CD8-positive, alpha-beta memory T cell (primary cell): ENCODE measurements around the gene PBX3. TPM values are rescaled to one million over a fixed set of nuclear protein-coding genes. Genes with fewer than 3 reads are reported as not detected.

Experiments used
- CTCF ChIA-PET: fragments of 350-600 bp; sonication (Branson Sonifier 250); formaldehyde crosslinking; loops from one replicate; lab custom pipeline; 2021; ENCODE audit warnings: antibody characterized with exemption; lab: Charles Lee
- POLR2A ChIA-PET: fragments of 350-600 bp; sonication (Branson Sonifier 250); formaldehyde crosslinking; loops from one replicate; lab custom pipeline; 2021; ENCODE audit warnings: antibody characterized with exemption; lab: Charles Lee
- DNase-seq, 5 donors: peaks; one replicate each; pipeline versions ENCODE4 v3.0.0 to v3.0.0-alpha.2; 2020 to 2022; ENCODE audit warnings: mixed read lengths in 1 of 5
- H3K27ac ChIP-seq: one replicate; pipeline ENCODE4 v1.7.0; 2013; ENCODE audit warnings: low read depth, mild to moderate bottlenecking, low read length, moderate library complexity
- H3K27me3 ChIP-seq: 2 replicates; pipeline ENCODE4 v1.7.0; 2013; ENCODE audit warnings: low read length, mild to moderate bottlenecking; ENCODE audit not compliant: insufficient read depth, poor library complexity, severe bottlenecking
- H3K36me3 ChIP-seq: 2 replicates; pipeline ENCODE4 v1.7.0; 2013; ENCODE audit warnings: mild to moderate bottlenecking, low read length, moderate library complexity; ENCODE audit not compliant: insufficient read depth
- H3K4me1 ChIP-seq: 2 replicates; pipeline ENCODE4 v1.7.0; 2013; ENCODE audit warnings: mild to moderate bottlenecking, low read length, moderate library complexity; ENCODE audit not compliant: insufficient read depth
- H3K4me3 ChIP-seq: 2 replicates; pipeline ENCODE4 v1.7.0; 2013; ENCODE audit warnings: mild to moderate bottlenecking, low read length
- H3K9me3 ChIP-seq: 2 replicates; pipeline ENCODE4 v1.7.0; 2013; ENCODE audit warnings: mild to moderate bottlenecking, low read length
- H3K27ac Mint-ChIP-seq, 8 donors: one replicate each; pipeline ENCODE4 v1.8.0; 2020 to 2021; ENCODE audit warnings: mixed read lengths in 8 of 8, mild to moderate bottlenecking in 6 of 8, inconsistent platforms in 3 of 8, moderate library complexity in 3 of 8
- H3K27me3 Mint-ChIP-seq, 2 donors: one replicate each; pipeline ENCODE4 v1.8.0; 2020 to 2021; ENCODE audit warnings: mixed read lengths in 2 of 2, mild to moderate bottlenecking in 1 of 2, moderate library complexity in 1 of 2
- H3K36me3 Mint-ChIP-seq, 3 donors: one replicate each; pipeline ENCODE4 v1.8.0; 2020 to 2021; ENCODE audit warnings: mixed read lengths in 3 of 3, inconsistent platforms in 1 of 3, mild to moderate bottlenecking in 1 of 3
- H3K4me1 Mint-ChIP-seq, 3 donors: one replicate each; pipeline ENCODE4 v1.8.0; 2020 to 2021; ENCODE audit warnings: mixed read lengths in 3 of 3, inconsistent platforms in 1 of 3, mild to moderate bottlenecking in 1 of 3
- H3K4me3 Mint-ChIP-seq, 7 donors: one replicate each; pipeline ENCODE4 v1.8.0; 2020 to 2021; ENCODE audit warnings: mixed read lengths in 7 of 7, mild to moderate bottlenecking in 6 of 7, moderate library complexity in 4 of 7, inconsistent platforms in 2 of 7
- H3K9me3 Mint-ChIP-seq, 5 donors: one replicate each; pipeline ENCODE4 v1.8.0; 2020 to 2022; ENCODE audit warnings: mixed read lengths in 5 of 5, mild to moderate bottlenecking in 3 of 5, moderate library complexity in 2 of 5, inconsistent platforms in 1 of 5
- polyA plus RNA-seq: library from polyadenylated mRNA; unstranded; fragments of 300-500 nt; fragmentation: Illumina TruSeq; gene quantifications from one replicate; pipeline ENCODE4 v1.2.3, GENCODE V29; 2021
- total RNA-seq, 2 experiments: library from RNA; stranded (reverse); gene quantifications; one replicate each; pipeline ENCODE4 v1.2.3, GENCODE V29; 2021

Gene PBX3
- total and polyA plus RNA-seq, 3 experiments from 2014 or later, result 4.6 to 13.4 (median 12.8) TPM

DNA sequence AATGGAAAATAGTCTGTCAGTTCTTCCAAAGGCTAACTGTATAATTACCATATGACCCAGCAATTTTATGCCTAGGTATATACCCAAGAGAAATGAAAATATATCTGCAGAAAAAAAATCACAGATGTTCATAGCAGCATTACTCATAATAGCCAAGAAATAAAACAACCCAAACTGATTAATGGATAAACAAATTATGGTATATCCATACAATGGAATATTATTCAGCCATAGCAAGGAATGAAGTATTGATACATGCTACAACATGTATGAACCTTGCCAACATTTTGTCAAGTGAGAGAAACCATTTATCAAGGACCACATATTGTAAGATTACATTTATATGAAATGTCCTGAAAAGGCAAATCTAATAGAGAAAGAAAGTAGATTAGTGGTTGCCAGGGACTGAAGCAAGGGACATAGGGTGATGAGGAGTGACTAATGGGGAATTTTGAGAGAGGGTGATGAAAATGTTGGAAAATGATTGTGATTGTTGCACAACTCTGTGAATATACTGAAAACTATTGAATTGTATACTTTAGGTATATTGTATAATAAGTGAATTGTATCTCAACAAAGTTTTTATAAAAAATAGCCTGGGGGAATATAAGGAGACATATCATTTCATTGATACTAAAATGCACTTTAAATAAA lies 114.4 kb downstream of the PBX3 start:
- Mint-ChIP-seq H3K4me3 (no peak overlapping the region), H3K27ac (no peak overlapping the region), H3K4me1 (no peaks in the 10 kb centered on the region), H3K36me3 (peaks cover 0 to 7% (median 0%) of the 10 kb centered on the region in 3 donors), H3K27me3 (peaks cover 0 to 2% of the 10 kb centered on the region in 2 donors), H3K9me3 (peaks cover 0 to 1% (median 0%) of the 10 kb centered on the region in 5 donors)
- H3K4me1 ChIP-seq, result no peaks in the 10 kb centered on the region
- no peaks in the 10 kb centered on the region for H3K27me3 ChIP-seq
- H3K27ac ChIP-seq, result no peak overlapping the region
- POLR2A ChIA-PET, result no interaction called here
- H3K4me3 ChIP-seq, result no peak overlapping the region
- no peaks in the 10 kb centered on the region for H3K9me3 ChIP-seq
- DNase-seq, result no peak
- no peaks in the 10 kb centered on the region for H3K36me3 ChIP-seq
- CTCF ChIA-PET, result no interaction called here

DNA sequence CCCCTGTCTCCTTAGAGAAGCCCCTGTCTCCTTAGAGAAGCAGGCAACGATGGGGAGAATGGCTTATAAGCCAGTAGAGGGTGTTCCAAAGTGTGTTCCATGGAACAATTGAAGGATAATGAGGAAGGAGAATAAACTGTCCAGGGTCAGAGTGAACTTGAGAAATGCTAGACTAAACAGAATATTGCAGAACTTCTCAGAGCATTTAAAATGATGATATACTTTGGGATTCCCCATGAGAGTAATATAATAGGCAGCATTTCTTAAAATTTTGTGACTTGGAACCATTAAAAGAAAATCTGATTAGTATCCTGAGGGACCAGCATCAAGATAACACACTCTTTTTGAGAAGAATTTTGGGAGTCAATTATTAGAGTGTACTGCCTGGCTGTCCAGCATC lies 116.8 kb downstream of the PBX3 start:
- CTCF ChIA-PET, result no interaction called here
- DNase-seq, result no peak
- no peak overlapping the region for H3K4me3 ChIP-seq
- peaks cover 0 to 3% (median 0%) of the 10 kb centered on the region in 3 donors for H3K4me1 Mint-ChIP-seq
- no peaks in the 10 kb centered on the region for H3K4me1 ChIP-seq
- H3K4me3 Mint-ChIP-seq, result no peak overlapping the region
- H3K27ac ChIP-seq, result no peak overlapping the region
- H3K36me3 ChIP-seq, result no peaks in the 10 kb centered on the region
- no peaks in the 10 kb centered on the region for H3K9me3 ChIP-seq
- H3K27me3 Mint-ChIP-seq, result no peaks in the 10 kb centered on the region
- no peaks in the 10 kb centered on the region for H3K27me3 ChIP-seq
- no peak overlapping the region for H3K27ac Mint-ChIP-seq
- POLR2A ChIA-PET, result no interaction called here
- peaks cover 0 to 7% (median 0%) of the 10 kb centered on the region in 3 donors for H3K36me3 Mint-ChIP-seq
- peaks cover 0 to 1% (median 0%) of the 10 kb centered on the region in 5 donors for H3K9me3 Mint-ChIP-seq

DNA sequence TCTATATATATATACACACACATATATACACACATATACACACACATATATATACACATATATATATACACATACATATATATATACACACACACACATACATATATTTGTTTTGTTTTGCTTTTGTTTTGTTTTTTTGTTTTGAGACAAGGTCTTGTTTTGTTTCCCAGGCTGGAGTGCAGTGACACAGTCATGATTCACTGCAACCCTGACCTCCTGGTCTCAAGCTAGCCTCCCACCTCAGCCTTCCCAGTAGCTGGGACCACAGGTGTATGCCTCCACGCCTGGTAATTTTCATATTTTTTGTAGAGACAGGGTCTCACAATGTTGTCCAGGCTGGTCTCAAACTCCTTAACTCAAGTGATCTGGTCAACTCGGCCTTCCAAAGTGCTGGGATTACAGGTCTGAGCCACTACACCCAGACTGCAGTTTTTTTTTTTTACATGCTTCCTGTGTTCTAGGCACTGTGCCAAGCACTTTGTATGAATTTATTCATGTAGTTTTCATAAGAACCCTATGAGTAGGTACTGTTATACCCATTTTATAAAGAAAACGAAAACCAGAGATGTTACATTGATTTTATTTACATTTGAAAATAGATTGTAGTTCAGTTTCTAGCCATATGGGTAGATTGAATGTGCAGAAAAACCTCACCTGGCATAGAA lies 120.7 kb downstream of the PBX3 start:
- no peaks in the 10 kb centered on the region for H3K9me3 Mint-ChIP-seq
- no peaks in the 10 kb centered on the region for H3K27me3 Mint-ChIP-seq
- no peak overlapping the region for H3K4me3 Mint-ChIP-seq
- ChIA-PET CTCF (no interaction called here), POLR2A (no interaction called here)
- DNase-seq, result no peak
- Histone ChIP-seq H3K4me1 (no peaks in the 10 kb centered on the region), H3K36me3 (no peaks in the 10 kb centered on the region), H3K27ac (no peak overlapping the region), H3K27me3 (no peaks in the 10 kb centered on the region), H3K4me3 (no peak overlapping the region), H3K9me3 (no peaks in the 10 kb centered on the region)
- H3K36me3 Mint-ChIP-seq, result peaks cover 0 to 3% (median 0%) of the 10 kb centered on the region in 3 donors
- no peak overlapping the region for H3K27ac Mint-ChIP-seq
- peaks cover 0 to 3% (median 0%) of the 10 kb centered on the region in 3 donors for H3K4me1 Mint-ChIP-seq

DNA sequence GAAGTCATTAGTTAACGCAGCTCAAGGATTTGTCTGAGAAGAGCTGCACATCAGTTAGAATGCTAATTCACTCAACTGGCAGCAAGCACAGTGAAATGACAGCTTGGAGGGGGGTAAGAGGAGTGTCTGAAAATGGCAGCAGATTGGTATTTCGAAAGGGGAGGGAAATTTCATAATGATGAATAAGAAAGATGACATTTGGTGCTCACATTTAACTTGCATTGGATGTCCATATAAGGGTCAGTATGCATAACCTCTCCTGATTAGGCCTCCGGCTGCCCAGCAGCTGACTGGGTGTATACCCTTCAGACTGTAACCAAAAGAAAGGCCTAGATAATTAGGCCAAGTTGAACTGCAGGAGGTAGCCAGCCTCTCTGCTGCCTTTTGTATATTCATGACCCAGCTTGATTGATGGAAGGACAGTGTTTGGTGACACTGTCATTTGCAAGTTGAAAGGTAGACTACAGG lies 131.0 kb downstream of the PBX3 start:
- no peaks in the 10 kb centered on the region for H3K4me1 Mint-ChIP-seq
- Histone ChIP-seq H3K4me1 (no peaks in the 10 kb centered on the region), H3K27ac (no peak overlapping the region), H3K27me3 (no peaks in the 10 kb centered on the region), H3K36me3 (no peaks in the 10 kb centered on the region), H3K9me3 (no peaks in the 10 kb centered on the region), H3K4me3 (no peak overlapping the region)
- DNase-seq, result no peak
- H3K4me3 Mint-ChIP-seq, result no peak overlapping the region
- peaks cover 0 to 10% (median 1%) of the 10 kb centered on the region in 3 donors for H3K36me3 Mint-ChIP-seq
- H3K27ac Mint-ChIP-seq, result no peak overlapping the region
- no peaks in the 10 kb centered on the region for H3K9me3 Mint-ChIP-seq
- CTCF ChIA-PET, result no interaction called here
- POLR2A ChIA-PET, result no interaction called here
- H3K27me3 Mint-ChIP-seq, result no peaks in the 10 kb centered on the region

DNA sequence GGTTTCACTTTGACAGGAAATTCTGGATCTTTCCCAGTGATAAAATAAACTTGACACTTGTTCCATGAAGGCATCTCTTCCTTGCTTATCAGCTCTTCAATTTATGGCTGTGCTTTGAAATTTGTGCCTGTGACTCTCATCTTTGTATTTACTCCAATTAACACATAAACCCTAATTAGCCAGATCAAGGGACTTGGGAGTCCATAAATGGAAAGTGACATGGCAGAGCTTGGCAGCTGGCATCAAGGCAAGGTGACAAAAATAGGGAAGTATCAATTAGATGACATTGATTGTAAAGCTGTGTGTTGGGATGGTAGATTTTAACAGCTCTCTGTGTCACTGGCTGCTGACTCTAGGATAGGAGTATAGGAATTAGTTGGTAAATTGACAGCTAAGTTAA lies 133.9 kb downstream of the PBX3 start:
- ChIA-PET CTCF (no interaction called here), POLR2A (no interaction called here)
- DNase-seq, result no peak

DNA sequence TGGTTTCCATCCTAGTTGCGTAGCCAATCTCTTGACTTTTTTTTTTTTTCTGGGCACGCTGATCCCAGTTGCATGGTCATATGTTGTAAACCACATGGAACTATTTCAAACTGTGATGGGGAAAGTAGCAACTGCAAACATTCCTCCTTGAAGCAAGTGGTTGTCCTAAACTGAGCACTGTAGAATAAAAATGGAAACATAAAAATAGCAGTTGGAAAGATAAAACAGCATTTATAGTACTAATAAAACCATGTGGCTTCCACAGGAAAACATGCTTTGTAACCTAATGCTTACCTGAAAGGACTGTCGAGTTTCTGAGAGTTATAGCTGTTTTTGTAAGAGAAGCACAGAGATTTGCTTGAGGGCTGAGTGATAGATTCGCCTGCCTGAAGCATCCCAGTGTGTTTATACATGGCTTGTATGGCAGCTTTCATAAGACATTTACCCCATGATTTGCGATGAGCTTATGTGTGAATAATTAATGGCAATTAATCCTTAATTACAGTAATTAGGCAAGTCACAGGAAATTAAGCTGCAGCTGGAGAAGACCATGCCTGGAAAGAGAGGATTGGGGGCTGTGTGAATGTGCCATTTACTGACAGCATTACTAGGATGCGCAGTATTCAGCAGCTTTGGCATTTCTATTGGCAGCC lies 136.5 kb downstream of the PBX3 start:
- H3K27me3 ChIP-seq, result peaks cover 4% of the 10 kb centered on the region
- no peak overlapping the region for H3K27ac Mint-ChIP-seq
- H3K4me1 ChIP-seq, result peaks cover under 1% of the 10 kb centered on the region
- H3K4me3 Mint-ChIP-seq, result no peak overlapping the region
- H3K9me3 Mint-ChIP-seq, result no peaks in the 10 kb centered on the region
- H3K27me3 Mint-ChIP-seq, result peaks cover under 1 to 10% of the 10 kb centered on the region in 2 donors
- CTCF ChIA-PET, result no interaction called here
- H3K4me3 ChIP-seq, result no peak overlapping the region
- no peak overlapping the region for H3K27ac ChIP-seq
- peaks cover 0 to under 1% (median under 1%) of the 10 kb centered on the region in 3 donors for H3K4me1 Mint-ChIP-seq
- POLR2A ChIA-PET, result no interaction called here
- DNase-seq, result no peak
- H3K36me3 Mint-ChIP-seq, result no peaks in the 10 kb centered on the region
- no peaks in the 10 kb centered on the region for H3K36me3 ChIP-seq
- no peaks in the 10 kb centered on the region for H3K9me3 ChIP-seq

More for the DNA sequence above, 133.9 kb downstream of the PBX3 start:
- H3K9me3 ChIP-seq, result no peaks in the 10 kb centered on the region
- no peaks in the 10 kb centered on the region for H3K4me1 ChIP-seq
- no peaks in the 10 kb centered on the region for H3K36me3 ChIP-seq
- Mint-ChIP-seq H3K27ac (no peak overlapping the region), H3K9me3 (no peaks in the 10 kb centered on the region), H3K36me3 (peaks cover 0 to 10% (median 1%) of the 10 kb centered on the region in 3 donors), H3K4me1 (no peaks in the 10 kb centered on the region), H3K27me3 (no peaks in the 10 kb centered on the region), H3K4me3 (no peak overlapping the region)
- H3K27ac ChIP-seq, result no peak overlapping the region
- no peak overlapping the region for H3K4me3 ChIP-seq
- no peaks in the 10 kb centered on the region for H3K27me3 ChIP-seq

DNA sequence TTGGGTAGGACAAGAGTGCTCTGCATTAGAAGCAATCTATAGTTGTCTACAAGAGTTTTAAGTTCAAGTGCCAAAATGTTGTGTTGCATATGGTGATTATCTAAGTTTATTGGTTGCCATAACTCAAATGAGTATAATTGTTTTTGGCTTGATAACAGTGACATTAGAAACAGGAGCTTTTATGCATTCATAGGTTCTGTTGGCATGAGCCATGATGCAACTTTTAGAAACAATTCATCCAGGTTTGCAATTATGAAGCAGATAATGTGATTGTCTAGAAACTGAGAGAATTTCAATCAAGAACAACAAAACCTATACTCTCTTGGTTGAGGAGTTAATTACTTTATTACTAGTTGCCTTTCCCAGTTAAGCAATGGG lies 137.0 kb downstream of the PBX3 start:
- Mint-ChIP-seq H3K27ac (no peak overlapping the region), H3K9me3 (no peaks in the 10 kb centered on the region), H3K4me1 (peaks cover 1 to 6% (median 6%) of the 10 kb centered on the region in 3 donors), H3K36me3 (no peaks in the 10 kb centered on the region), H3K4me3 (no peak overlapping the region), H3K27me3 (peaks cover 5 to 15% of the 10 kb centered on the region in 2 donors)
- POLR2A ChIA-PET, result interaction anchor here (0.5 kb wide), 1 partner anchor 1163 kb away, joined by 4 read pairs; no protein-coding TSS in a partner anchor
- Histone ChIP-seq H3K27ac (no peak overlapping the region), H3K36me3 (no peaks in the 10 kb centered on the region), H3K9me3 (no peaks in the 10 kb centered on the region), H3K4me1 (peaks cover 6% of the 10 kb centered on the region), H3K4me3 (no peak overlapping the region), H3K27me3 (peaks cover 9% of the 10 kb centered on the region)
- no peak for DNase-seq
- CTCF ChIA-PET, result no interaction called here
